Vagina (tissue), 2 donors: ENCODE data around the gene LRRC4C. TPM values are rescaled to one million over a fixed set of nuclear protein-coding genes. Genes with fewer than 3 reads are reported as not detected.

ENCODE experiments used
- DNase-seq, 2 donors: peaks; one replicate each; pipeline ENCODE4 v3.0.0-alpha.2; 2017; ENCODE audit errors: extremely low spot score in 2 of 2
- H3K27ac ChIP-seq: fragments of 200-600 bp; sonication (generic); one replicate; pipeline ENCODE4 v1.5.1; 2019
- H3K27me3 ChIP-seq: fragments of 200-600 bp; sonication (generic); one replicate; pipeline ENCODE4 v1.5.1; 2019
- H3K36me3 ChIP-seq, 2 donors: fragments of 200-600 bp; sonication (generic); one replicate each; pipeline ENCODE4 v1.5.1; 2017 to 2019
- H3K4me1 ChIP-seq: fragments of 200-600 bp; sonication (generic); one replicate; pipeline ENCODE4 v1.5.1; 2019
- H3K4me3 ChIP-seq, 2 donors: fragments of 200-600 bp; sonication (generic); 1 replicate in 1 of 2; 2 replicates in 1 of 2; pipeline ENCODE4 v1.5.1; 2016 to 2019
- H3K9me3 ChIP-seq: fragments of 200-600 bp; sonication (generic); one replicate; pipeline ENCODE4 v1.5.1; 2019
- CTCF ChIP-seq, 3 experiments: fragments of 450-650 bp in 2 of 3; fragments of 200-600 bp in 1 of 3; sonication (generic) in 1 of 3; IDR thresholded peaks; one replicate each; pipeline ENCODE4 v1.5.1; 2017 to 2019; ENCODE audit warnings: antibody characterized with exemption in 3 of 3, mild to moderate bottlenecking in 2 of 3, moderate library complexity in 2 of 3
- POLR2A ChIP-seq, 2 donors: fragments of 450-650 bp; IDR thresholded peaks; one replicate each; pipeline ENCODE4 v1.6.1; 2017; ENCODE audit warnings: antibody characterized with exemption in 2 of 2, mild to moderate bottlenecking in 2 of 2, moderate library complexity in 2 of 2
- POLR2AphosphoS5 ChIP-seq, 2 donors: sonication (generic); formaldehyde crosslinking; IDR thresholded peaks; one replicate each; pipeline ENCODE4 v1.9.0; 2017; ENCODE audit warnings: antibody characterized with exemption in 2 of 2, mild to moderate bottlenecking in 2 of 2, low read depth in 1 of 2; ENCODE audit not compliant: insufficient read depth in 1 of 2
- intact Hi-C: fragments of 100-400 bp; cut with DNase I; formaldehyde crosslinking; loops from one replicate; pipeline ENCODE4 v1.15.1; 2023
- total RNA-seq: library from RNA; depleted of rRNA; stranded (reverse); fragments of >200 nt; gene quantifications from one replicate; pipeline ENCODE4 v1.2.3, GENCODE V29; 2016

Gene LRRC4C
- total RNA-seq, 1 donor from 2014 or later = 5.6 TPM

- H3K4me1 ChIP-seq = no peaks in the 10 kb centered on the region
- intact Hi-C loops = no loop called here
- no peak overlapping the region for H3K4me3 ChIP-seq
- H3K9me3 ChIP-seq = no peaks in the 10 kb centered on the region
- no peaks in the 10 kb centered on the region for H3K27me3 ChIP-seq
- no peak overlapping the region for H3K27ac ChIP-seq
- TF ChIP-seq POLR2A (IDR thresholded peaks at IDR 0.05) (no peak), POLR2AphosphoS5 (IDR thresholded peaks at IDR 0.05; ENCODE audit: insufficient read depth in 1 of 2, low read depth in 1 of 2) (no peak), CTCF (IDR thresholded peaks at IDR 0.05) (no peak)
- H3K36me3 ChIP-seq = no peaks in the 10 kb centered on the region
- DNase-seq = no peak
These were observed 237.2 kb downstream of the LRRC4C start for GRCh38 chr11:41222236-41222635.

GRCh38 chr11:41206388-41206787, 253.1 kb downstream of the LRRC4C start:
- intact Hi-C loops = no loop called here
- no peaks in the 10 kb centered on the region for H3K4me1 ChIP-seq
- no peaks in the 10 kb centered on the region for H3K9me3 ChIP-seq
- no peak overlapping the region for H3K4me3 ChIP-seq
- no peak for TF ChIP-seq POLR2AphosphoS5 (IDR thresholded peaks at IDR 0.05; ENCODE audit: insufficient read depth in 1 of 2, low read depth in 1 of 2)
- TF ChIP-seq CTCF (IDR thresholded peaks at IDR 0.05) = no peak
- no peak for TF ChIP-seq POLR2A (IDR thresholded peaks at IDR 0.05)
- no peak for DNase-seq
- H3K27ac ChIP-seq = no peak overlapping the region
- H3K27me3 ChIP-seq = no peaks in the 10 kb centered on the region
- H3K36me3 ChIP-seq = no peaks in the 10 kb centered on the region

- no peak overlapping the region for H3K4me3 ChIP-seq
- intact Hi-C loops = no loop called here
- H3K27ac ChIP-seq = no peak overlapping the region
- DNase-seq = no peak
- H3K36me3 ChIP-seq = no peaks in the 10 kb centered on the region
- no peaks in the 10 kb centered on the region for H3K9me3 ChIP-seq
- TF ChIP-seq CTCF (IDR thresholded peaks at IDR 0.05) = no peak
- no peak for TF ChIP-seq POLR2AphosphoS5 (IDR thresholded peaks at IDR 0.05; ENCODE audit: insufficient read depth in 1 of 2, low read depth in 1 of 2)
- TF ChIP-seq POLR2A (IDR thresholded peaks at IDR 0.05) = no peak
- H3K4me1 ChIP-seq = no peaks in the 10 kb centered on the region
- H3K27me3 ChIP-seq = no peaks in the 10 kb centered on the region
These were observed 258.3 kb downstream of the LRRC4C start for GRCh38 chr11:41201156-41201555.

GRCh38 chr11:41190437-41191082, 268.9 kb downstream of the LRRC4C start:
- Histone ChIP-seq H3K4me3 (no peak overlapping the region), H3K4me1 (no peaks in the 10 kb centered on the region), H3K9me3 (no peaks in the 10 kb centered on the region), H3K36me3 (no peaks in the 10 kb centered on the region), H3K27ac (no peak overlapping the region), H3K27me3 (no peaks in the 10 kb centered on the region)
- TF ChIP-seq POLR2A (IDR thresholded peaks at IDR 0.05) (no peak), POLR2AphosphoS5 (IDR thresholded peaks at IDR 0.05; ENCODE audit: insufficient read depth in 1 of 2, low read depth in 1 of 2) (no peak), CTCF (IDR thresholded peaks at IDR 0.05) (no peak)
- intact Hi-C loops = no loop called here
- DNase-seq = no peak

DNA sequence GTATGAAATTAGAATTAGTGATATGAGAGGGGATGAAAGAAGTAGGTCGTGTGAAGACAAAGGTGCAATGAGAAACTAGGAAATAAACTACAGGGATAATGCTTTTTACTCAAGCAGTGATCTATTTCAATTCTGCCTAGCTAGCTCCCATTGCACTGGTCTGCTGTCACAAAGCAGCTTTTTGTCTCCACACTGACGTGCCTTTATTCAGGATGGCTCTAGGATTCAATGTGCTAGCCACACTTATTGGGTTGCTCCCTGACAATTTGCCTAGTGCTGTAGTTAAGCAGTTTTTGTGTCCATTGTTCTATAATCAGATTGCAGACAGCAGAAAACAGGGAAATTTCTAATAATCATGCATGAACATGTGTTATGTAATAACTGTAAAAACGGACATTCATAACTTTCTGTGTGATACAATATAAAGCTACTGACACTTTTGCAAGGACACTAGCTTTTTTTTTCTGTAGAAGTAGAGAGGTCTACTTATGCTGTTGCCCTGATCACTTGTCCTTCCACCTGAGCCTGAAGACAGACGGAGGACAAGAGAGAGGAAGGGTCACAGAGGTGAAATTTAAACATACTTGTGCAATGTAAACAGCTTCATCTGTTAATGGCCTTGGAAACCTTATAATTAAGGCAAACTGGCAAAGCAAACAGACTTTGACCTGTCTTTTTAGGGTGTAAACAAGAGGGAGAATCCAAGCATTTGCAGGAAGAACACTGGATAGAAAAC, 269.6 kb downstream of the LRRC4C start:
- no peak overlapping the region for H3K4me3 ChIP-seq
- DNase-seq = no peak
- H3K4me1 ChIP-seq = no peaks in the 10 kb centered on the region
- TF ChIP-seq POLR2A (IDR thresholded peaks at IDR 0.05) = no peak
- no peak for TF ChIP-seq POLR2AphosphoS5 (IDR thresholded peaks at IDR 0.05; ENCODE audit: insufficient read depth in 1 of 2, low read depth in 1 of 2)
- no peak for TF ChIP-seq CTCF (IDR thresholded peaks at IDR 0.05)
- no peaks in the 10 kb centered on the region for H3K27me3 ChIP-seq
- no peaks in the 10 kb centered on the region for H3K36me3 ChIP-seq
- H3K27ac ChIP-seq = no peak overlapping the region
- intact Hi-C loops = no loop called here
- no peaks in the 10 kb centered on the region for H3K9me3 ChIP-seq
